ENCODE results near the gene EPB41.
A peak's percentile ranks its signal among the peaks of the same experiment; 100 is the strongest.

Gene EPB41

GRCh38 chr1:28893403-28894102 is 20.8 kb upstream of the EPB41 start:
- no peak for DNase-seq

GRCh38 chr1:28894785-28895184 is 19.6 kb upstream of the EPB41 start:
- no peak for DNase-seq

GRCh38 chr1:28895896-28896608 is 18.3 kb upstream of the EPB41 start:
- no peak for DNase-seq

- DNase-seq = no peak
Observed at GRCh38 chr1:28896609-28896986, 17.8 kb upstream of the EPB41 start.

- no peak for DNase-seq
Observed at GRCh38 chr1:28897789-28898188, 16.6 kb upstream of the EPB41 start.

GRCh38 chr1:28898405-28898881 is 15.9 kb upstream of the EPB41 start:
- no peak for DNase-seq

GRCh38 chr1:28899267-28899666 is 15.1 kb upstream of the EPB41 start:
- DNase-seq = peak; percentile 34

GRCh38 chr1:28900562-28900961 is 13.8 kb upstream of the EPB41 start:
- DNase-seq = no peak

GRCh38 chr1:28902738-28903137 is 11.6 kb upstream of the EPB41 start:
- DNase-seq = no peak

- DNase-seq = no peak
Observed at GRCh38 chr1:28905921-28906666, 8.3 kb upstream of the EPB41 start.

- DNase-seq = no peak
Observed at GRCh38 chr1:28909198-28909597, 5.2 kb upstream of the EPB41 start.

GRCh38 chr1:28910379-28911115 is 3.8 kb upstream of the EPB41 start:
- DNase-seq = peak; percentile 72

GRCh38 chr1:28913786-28914227 is 562 bp upstream of the EPB41 start:
- DNase-seq = no peak

- DNase-seq = peak; percentile 79
Observed at GRCh38 chr1:28915031-28915895, 894 bp downstream of the EPB41 start.

- DNase-seq = no peak
Observed at GRCh38 chr1:28917757-28918118, 3.4 kb downstream of the EPB41 start.

- peak; percentile 89 for DNase-seq
Observed at GRCh38 chr1:28921286-28921869, 7.0 kb downstream of the EPB41 start.

GRCh38 chr1:28925350-28925891 is 11.1 kb downstream of the EPB41 start:
- no peak for DNase-seq

GRCh38 chr1:28926629-28927265 is 12.4 kb downstream of the EPB41 start:
- DNase-seq = peak; percentile 65

GRCh38 chr1:28927266-28927647 is 12.9 kb downstream of the EPB41 start:
- no peak for DNase-seq

- DNase-seq = peak; percentile 88
Observed at GRCh38 chr1:28927648-28928313, 13.4 kb downstream of the EPB41 start.

Measured in NCI-H2171 treated with DMSO at 0.1 percent for 48 hours (cell line).